ENCODE results near the gene TLCD5.

DNA sequence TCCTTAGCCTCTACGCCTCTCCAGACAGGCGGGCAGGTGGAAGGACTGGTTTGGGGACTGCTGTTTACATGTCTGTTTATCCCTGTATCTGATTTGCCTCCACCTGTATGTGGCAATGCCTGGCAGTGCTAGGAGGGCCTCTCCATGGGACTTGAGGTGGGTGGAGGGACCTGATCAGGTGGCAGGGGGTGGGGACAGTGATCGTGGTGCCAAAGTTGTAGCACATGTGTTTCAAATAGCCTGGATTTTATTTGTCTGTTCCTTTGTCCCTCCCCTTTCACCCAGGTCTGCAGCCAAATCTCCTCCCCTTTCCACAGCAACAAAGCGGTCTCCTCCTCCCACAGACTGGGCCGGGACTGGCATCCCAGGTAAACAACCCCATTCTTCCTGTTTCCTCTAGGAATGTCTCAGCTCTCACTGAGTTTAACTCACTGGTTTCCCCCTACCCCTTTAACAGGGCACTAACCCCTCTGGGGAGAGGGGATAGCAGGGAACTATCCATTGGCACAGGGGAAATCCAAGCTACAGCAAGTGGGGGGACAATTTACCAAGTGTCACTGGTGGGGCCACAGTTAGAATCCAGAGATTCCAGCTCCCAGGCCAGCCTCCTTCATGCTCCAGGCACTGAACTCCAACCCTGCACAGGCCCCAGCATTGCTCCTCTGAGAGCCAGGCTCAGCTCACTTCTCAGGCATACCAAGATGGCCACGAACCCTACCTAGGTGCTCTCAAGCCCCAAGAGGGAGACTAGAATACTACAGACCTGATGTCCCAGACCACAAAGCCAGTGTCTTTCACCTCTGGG lies 22.9 kb upstream of the TLCD5 start:
- TF ChIP-seq, protein P1, sequence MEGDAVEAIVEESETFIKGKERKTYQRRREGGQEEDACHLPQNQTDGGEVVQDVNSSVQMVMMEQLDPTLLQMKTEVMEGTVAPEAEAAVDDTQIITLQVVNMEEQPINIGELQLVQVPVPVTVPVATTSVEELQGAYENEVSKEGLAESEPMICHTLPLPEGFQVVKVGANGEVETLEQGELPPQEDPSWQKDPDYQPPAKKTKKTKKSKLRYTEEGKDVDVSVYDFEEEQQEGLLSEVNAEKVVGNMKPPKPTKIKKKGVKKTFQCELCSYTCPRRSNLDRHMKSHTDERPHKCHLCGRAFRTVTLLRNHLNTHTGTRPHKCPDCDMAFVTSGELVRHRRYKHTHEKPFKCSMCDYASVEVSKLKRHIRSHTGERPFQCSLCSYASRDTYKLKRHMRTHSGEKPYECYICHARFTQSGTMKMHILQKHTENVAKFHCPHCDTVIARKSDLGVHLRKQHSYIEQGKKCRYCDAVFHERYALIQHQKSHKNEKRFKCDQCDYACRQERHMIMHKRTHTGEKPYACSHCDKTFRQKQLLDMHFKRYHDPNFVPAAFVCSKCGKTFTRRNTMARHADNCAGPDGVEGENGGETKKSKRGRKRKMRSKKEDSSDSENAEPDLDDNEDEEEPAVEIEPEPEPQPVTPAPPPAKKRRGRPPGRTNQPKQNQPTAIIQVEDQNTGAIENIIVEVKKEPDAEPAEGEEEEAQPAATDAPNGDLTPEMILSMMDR (IDR thresholded peaks at IDR 0.05 in 4 of 5, conservative IDR thresholded peaks at IDR 0.05 in 1 of 5), result no peak
- no peak for TF ChIP-seq POLR2A (IDR thresholded peaks at IDR 0.05)
